Fibroblast of villous mesenchyme (primary cell): ENCODE measurements around the gene WDR88. TPM values are rescaled to one million over a fixed set of nuclear protein-coding genes. Genes with fewer than 3 reads are reported as not detected.
"Not testable (repeated sequence)": the region's sequence is repeated elsewhere in the genome, so short reads cannot be mapped to it uniquely, and the experiment has no call there.

Experiments used
- DNase-seq: peaks from one replicate; pipeline ENCODE4 v3.0.0-alpha.2; 2010; ENCODE audit warnings: low read depth
- H3K4me3 ChIP-seq: 2 replicates; pipeline ENCODE4 v1.5.1; 2011; ENCODE audit warnings: low read depth, mild to moderate bottlenecking, low read length
- CTCF ChIP-seq: IDR thresholded peaks from 2 replicates; pipeline ENCODE4 v1.5.1; 2012; ENCODE audit warnings: low read depth, mild to moderate bottlenecking, low read length; ENCODE audit not compliant: insufficient read depth
- total RNA-seq: library from RNA; depleted of rRNA; stranded (reverse); fragments of >200 nt; gene quantifications from 2 replicates; pipeline ENCODE4 v1.2.3, GENCODE V29; 2012

WDR88 gene
- total RNA-seq, 1 donor: not detected

GRCh38 chr19:33139165-33139564 lies 7.3 kb downstream of the WDR88 start:
- TF ChIP-seq CTCF: no peak
- no peak for DNase-seq
- H3K4me3 ChIP-seq: no peak overlapping the region

GRCh38 chr19:33143897-33144405 lies 12.0 kb downstream of the WDR88 start:
- H3K4me3 ChIP-seq: no peak overlapping the region
- peak; percentile 50 for DNase-seq
- TF ChIP-seq CTCF: peak; percentile 98

GRCh38 chr19:33146209-33146608 lies 14.3 kb downstream of the WDR88 start:
- no peak overlapping the region for H3K4me3 ChIP-seq
- DNase-seq: no peak
- TF ChIP-seq CTCF: no peak

DNA sequence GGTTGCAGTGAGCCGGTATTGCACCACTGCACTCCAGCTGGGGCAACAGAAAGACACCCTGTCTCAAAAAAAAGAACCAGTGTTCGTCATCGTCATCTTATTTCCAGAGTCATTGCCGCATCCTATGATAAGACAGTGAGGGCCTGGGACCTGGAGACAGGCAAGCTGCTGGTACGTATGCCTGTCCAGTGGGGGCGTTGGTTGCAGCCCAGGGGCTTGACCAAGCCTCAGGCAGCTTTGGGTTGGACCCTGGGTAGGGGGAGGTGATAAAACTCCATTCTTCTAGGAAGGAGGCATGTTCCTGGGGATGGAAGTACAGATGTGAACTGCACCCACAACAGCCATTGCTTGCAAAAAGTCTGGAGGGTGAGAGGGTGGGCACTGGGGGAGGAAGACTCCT lies 15.6 kb downstream of the WDR88 start:
- TF ChIP-seq CTCF: no peak
- H3K4me3 ChIP-seq: no peak overlapping the region

DNA sequence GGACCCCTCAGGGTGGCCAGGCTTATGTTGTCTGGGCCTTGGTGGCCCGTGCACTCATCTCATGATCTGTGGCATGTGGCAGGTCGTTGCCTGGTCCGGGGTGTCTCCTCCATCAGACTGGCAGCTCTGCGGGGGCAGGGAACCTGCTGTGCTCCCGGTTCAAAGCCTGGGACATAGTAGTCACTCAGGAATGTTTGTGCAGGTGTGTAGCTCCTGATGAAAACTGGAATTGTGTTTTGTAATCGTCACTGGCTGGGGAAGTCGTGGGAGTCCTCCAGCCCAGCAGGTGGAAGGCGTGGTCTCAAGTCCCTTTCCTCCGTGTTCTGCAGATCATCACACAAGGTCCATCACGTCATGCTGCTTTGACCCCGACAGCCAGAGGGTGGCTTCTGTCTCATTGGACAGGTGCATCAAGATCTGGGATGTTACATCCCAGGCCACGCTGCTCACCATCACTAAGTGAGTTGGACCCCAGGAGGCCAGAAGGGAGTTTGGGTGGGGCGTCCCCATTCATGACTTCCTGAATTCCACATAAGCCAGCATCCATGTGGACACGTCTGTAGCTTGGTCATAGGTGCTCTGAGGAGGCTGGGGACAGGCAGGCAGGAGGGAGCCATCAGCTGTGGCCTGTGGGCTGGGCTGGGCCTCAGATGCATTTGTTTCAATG lies 19.1 kb downstream of the WDR88 start:
- no peak for TF ChIP-seq CTCF
- no peak overlapping the region for H3K4me3 ChIP-seq
- DNase-seq: no peak

More for the DNA sequence above, 15.6 kb downstream of the WDR88 start:
- no peak for DNase-seq

DNA sequence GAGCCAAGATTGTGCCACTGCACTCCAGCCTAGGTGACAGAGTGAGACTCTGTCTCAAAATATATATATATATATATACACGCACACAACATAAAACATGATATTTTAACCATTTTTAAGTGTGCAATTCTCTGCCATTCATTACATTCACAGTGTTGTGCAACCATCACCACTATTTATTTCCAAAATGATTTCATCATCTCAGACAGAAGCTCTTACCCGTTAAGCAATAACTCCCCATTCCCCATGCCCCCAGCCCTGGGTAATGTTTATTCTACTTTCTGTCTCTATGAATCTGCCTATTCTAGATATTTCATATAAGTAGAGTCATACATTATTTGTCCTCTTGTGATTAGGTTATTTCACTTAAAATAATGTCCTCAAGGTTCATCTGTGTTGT lies 20.3 kb downstream of the WDR88 start:
- H3K4me3 ChIP-seq: no peak overlapping the region
- peak; percentile 70 for DNase-seq
- TF ChIP-seq CTCF: no peak

DNA sequence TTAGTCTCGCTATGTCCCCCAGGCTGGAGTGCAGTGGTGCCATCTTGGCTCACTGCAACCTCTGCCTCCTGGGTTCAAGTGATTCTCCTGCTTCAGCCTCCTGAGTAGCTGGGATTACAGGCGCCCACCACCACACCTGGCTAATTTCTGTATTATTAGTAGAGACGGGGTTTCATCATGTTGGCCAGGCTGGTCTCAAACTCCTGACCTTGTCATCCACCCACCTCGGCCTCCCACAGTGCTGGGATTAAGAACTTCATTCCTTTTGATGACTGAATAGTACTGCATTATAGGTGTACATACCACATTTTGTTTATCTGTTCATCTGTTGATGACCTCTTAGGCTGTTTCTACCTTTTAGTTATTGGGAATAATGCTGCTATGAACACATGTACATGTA lies 20.7 kb downstream of the WDR88 start:
- not testable (repeated sequence) for H3K4me3 ChIP-seq, DNase-seq

DNA sequence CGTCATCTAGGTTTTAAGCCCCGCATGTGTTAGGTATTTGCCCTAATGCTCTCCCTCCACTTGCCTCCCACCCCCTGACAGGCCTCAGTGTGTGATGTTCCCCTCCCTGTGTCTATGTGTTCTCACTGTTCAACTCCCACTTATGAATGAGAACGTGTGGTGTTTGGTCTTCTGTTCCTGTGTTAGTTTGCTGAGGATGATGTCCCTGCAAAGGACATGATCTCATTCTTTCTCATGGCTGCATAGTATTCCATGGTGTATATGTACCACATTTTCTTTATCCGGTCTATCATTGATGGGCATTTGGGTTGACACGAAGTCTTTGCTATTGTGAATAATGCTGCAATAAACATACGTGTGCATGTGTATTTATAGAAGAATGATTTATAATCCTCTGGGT lies 22.4 kb downstream of the WDR88 start:
- H3K4me3 ChIP-seq, DNase-seq: not testable (repeated sequence)
